ENCODE data around the gene FRMD4A. TPM values are rescaled to one million over a fixed set of nuclear protein-coding genes. Genes with fewer than 3 reads are reported as not detected.

Gene FRMD4A
- total RNA-seq, 2 donors from 2014 or later: 18.9 to 46.1 TPM

- Histone ChIP-seq H3K9me3 (no peaks in the 10 kb centered on the region), H3K4me1 (no peaks in the 10 kb centered on the region), H3K27me3 (no peaks in the 10 kb centered on the region), H3K27ac (no peak overlapping the region), H3K36me3 (replicated peaks in 1 of 2; ENCODE audit: insufficient read depth in 1 of 2, low read depth in 2 of 2) (no peaks in the 10 kb centered on the region), H3K4me3 (no peak overlapping the region)
- TF ChIP-seq POLR2A (IDR thresholded peaks at IDR 0.05): no peak
- TF ChIP-seq, protein P1, sequence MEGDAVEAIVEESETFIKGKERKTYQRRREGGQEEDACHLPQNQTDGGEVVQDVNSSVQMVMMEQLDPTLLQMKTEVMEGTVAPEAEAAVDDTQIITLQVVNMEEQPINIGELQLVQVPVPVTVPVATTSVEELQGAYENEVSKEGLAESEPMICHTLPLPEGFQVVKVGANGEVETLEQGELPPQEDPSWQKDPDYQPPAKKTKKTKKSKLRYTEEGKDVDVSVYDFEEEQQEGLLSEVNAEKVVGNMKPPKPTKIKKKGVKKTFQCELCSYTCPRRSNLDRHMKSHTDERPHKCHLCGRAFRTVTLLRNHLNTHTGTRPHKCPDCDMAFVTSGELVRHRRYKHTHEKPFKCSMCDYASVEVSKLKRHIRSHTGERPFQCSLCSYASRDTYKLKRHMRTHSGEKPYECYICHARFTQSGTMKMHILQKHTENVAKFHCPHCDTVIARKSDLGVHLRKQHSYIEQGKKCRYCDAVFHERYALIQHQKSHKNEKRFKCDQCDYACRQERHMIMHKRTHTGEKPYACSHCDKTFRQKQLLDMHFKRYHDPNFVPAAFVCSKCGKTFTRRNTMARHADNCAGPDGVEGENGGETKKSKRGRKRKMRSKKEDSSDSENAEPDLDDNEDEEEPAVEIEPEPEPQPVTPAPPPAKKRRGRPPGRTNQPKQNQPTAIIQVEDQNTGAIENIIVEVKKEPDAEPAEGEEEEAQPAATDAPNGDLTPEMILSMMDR (IDR thresholded peaks at IDR 0.05): no peak
- intact Hi-C loops (cut with DNase I): no loop called here
- DNase-seq (no peak), ATAC-seq (no peak)
These were observed 213.9 kb downstream of the FRMD4A start for GRCh38 chr10:14116837-14117236.

DNA sequence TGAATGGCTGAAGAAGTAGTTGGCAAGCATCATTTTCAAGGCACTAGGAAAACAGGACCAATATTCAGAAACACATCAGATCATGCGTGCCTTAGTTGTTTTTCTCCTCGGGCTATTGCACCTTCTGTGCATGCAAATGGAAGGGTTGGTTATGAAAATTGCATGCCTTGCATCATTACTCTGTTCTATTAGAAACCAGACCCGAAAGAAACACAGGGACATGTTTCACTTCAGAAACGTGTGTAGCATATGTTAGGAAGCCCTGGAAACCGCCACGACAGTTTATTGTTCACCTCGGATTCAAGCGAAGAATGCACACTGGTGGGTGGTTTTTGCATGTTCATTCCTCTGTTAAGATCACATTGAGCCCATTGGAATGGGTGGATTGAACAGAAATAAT, 214.7 kb downstream of the FRMD4A start:
- Histone ChIP-seq H3K4me1 (no peaks in the 10 kb centered on the region), H3K4me3 (no peak overlapping the region), H3K9me3 (no peaks in the 10 kb centered on the region), H3K27ac (no peak overlapping the region), H3K36me3 (replicated peaks in 1 of 2; ENCODE audit: insufficient read depth in 1 of 2, low read depth in 2 of 2) (no peaks in the 10 kb centered on the region), H3K27me3 (no peaks in the 10 kb centered on the region)
- intact Hi-C loops (cut with DNase I): no loop called here
- ATAC-seq (no peak), DNase-seq (no peak)
- WGBS, 2 donors: 91 to 92% methylated on average over 8 of the region's 8 CpGs
- TF ChIP-seq POLR2A (IDR thresholded peaks at IDR 0.05): no peak
- TF ChIP-seq, protein P1 (IDR thresholded peaks at IDR 0.05): no peak

GRCh38 chr10:14114791-14115190, 215.9 kb downstream of the FRMD4A start:
- no peaks in the 10 kb centered on the region for H3K36me3 ChIP-seq (replicated peaks in 1 of 2; ENCODE audit: insufficient read depth in 1 of 2, low read depth in 2 of 2)
- 88 to 94% methylated on average over 2 of the region's 2 CpGs for WGBS, 2 donors
- H3K27ac ChIP-seq: no peak overlapping the region

DNA sequence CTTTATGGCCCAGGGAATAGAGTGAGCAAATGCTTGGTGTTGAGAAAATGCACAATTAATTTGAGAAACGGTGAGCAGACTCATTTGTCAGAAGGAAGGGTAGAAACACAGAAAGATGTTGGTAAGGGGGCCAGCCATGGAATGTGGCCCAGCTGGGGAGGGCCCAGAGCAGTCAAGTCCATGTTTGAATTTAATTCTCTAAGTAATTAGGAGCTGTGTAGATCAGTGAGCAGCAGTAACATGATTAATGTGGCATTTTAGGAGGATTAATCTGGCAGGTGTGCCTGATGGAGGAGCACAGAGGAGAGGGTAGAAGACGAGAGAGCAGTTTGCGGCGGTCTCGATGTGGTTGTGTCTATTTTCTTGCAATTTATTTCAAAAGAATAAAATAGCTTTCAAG, 218.7 kb downstream of the FRMD4A start:
- H3K36me3 ChIP-seq (replicated peaks in 1 of 2; ENCODE audit: insufficient read depth in 1 of 2, low read depth in 2 of 2): no peaks in the 10 kb centered on the region
- no peaks in the 10 kb centered on the region for H3K4me1 ChIP-seq
- DNase-seq: no peak
- H3K27me3 ChIP-seq: no peaks in the 10 kb centered on the region
- no peak for ATAC-seq
- no peak overlapping the region for H3K27ac ChIP-seq
- no peaks in the 10 kb centered on the region for H3K9me3 ChIP-seq
- intact Hi-C loops (cut with DNase I): no loop called here
- no peak overlapping the region for H3K4me3 ChIP-seq
- 82 to 92% methylated on average over 5 of the region's 5 CpGs for WGBS, 2 donors
- TF ChIP-seq POLR2A (IDR thresholded peaks at IDR 0.05): no peak
- TF ChIP-seq, protein P1 (IDR thresholded peaks at IDR 0.05): no peak

More at GRCh38 chr10:14114791-14115190, 215.9 kb downstream of the FRMD4A start:
- Histone ChIP-seq H3K4me3 (no peak overlapping the region), H3K27me3 (no peaks in the 10 kb centered on the region), H3K9me3 (no peaks in the 10 kb centered on the region), H3K4me1 (no peaks in the 10 kb centered on the region)
- DNase-seq: no peak
- TF ChIP-seq, protein P1 (IDR thresholded peaks at IDR 0.05): no peak
- no peak for TF ChIP-seq POLR2A (IDR thresholded peaks at IDR 0.05)
- intact Hi-C loops (cut with DNase I): no loop called here
- no peak for ATAC-seq

- Histone ChIP-seq H3K9me3 (no peaks in the 10 kb centered on the region), H3K36me3 (replicated peaks in 1 of 2; ENCODE audit: insufficient read depth in 1 of 2, low read depth in 2 of 2) (no peaks in the 10 kb centered on the region), H3K4me3 (no peak overlapping the region), H3K27ac (no peak overlapping the region), H3K4me1 (no peaks in the 10 kb centered on the region), H3K27me3 (no peaks in the 10 kb centered on the region)
- ATAC-seq (no peak), DNase-seq (no peak)
- 90 to 100% methylated on average over 1 of the region's 1 CpG for whole genome bisulfite sequencing, 2 donors
- intact Hi-C loops (cut with DNase I): no loop called here
- TF ChIP-seq, protein P1 (IDR thresholded peaks at IDR 0.05): no peak
- no peak for TF ChIP-seq POLR2A (IDR thresholded peaks at IDR 0.05)
These were observed 219.5 kb downstream of the FRMD4A start for GRCh38 chr10:14111208-14111607.
